NCI-H2196 treated with DMSO at 0.1 percent for 48 hours (cell line): ENCODE measurements around the gene GMPPA.
A peak's percentile ranks its signal among the peaks of the same experiment; 100 is the strongest.

Experiments
- DNase-seq: peaks from one replicate; lab custom pipeline; 2025; ENCODE audit not compliant: unreplicated experiment; lab: John Stamatoyannopoulos, UW

GMPPA gene

GRCh38 chr2:219467736-219468075 is 31.0 kb upstream of the GMPPA start:
- peak; percentile 50 for DNase-seq

GRCh38 chr2:219468410-219469185 is 30.1 kb upstream of the GMPPA start:
- no peak for DNase-seq

GRCh38 chr2:219469186-219469724 is 29.4 kb upstream of the GMPPA start:
- DNase-seq = no peak

GRCh38 chr2:219470429-219470828 is 28.3 kb upstream of the GMPPA start:
- DNase-seq = no peak

- no peak for DNase-seq
Measured at GRCh38 chr2:219471476-219472371, 27.0 kb upstream of the GMPPA start.

GRCh38 chr2:219472629-219473187 is 26.0 kb upstream of the GMPPA start:
- no peak for DNase-seq

GRCh38 chr2:219473511-219473910 is 25.2 kb upstream of the GMPPA start:
- DNase-seq = no peak

GRCh38 chr2:219474285-219475060 is 24.2 kb upstream of the GMPPA start:
- no peak for DNase-seq

- DNase-seq = no peak
Measured at GRCh38 chr2:219475278-219475677, 23.4 kb upstream of the GMPPA start.

- DNase-seq = no peak
Measured at GRCh38 chr2:219475697-219476651, 22.7 kb upstream of the GMPPA start.

GRCh38 chr2:219476652-219477151 is 22.0 kb upstream of the GMPPA start:
- DNase-seq = no peak

- no peak for DNase-seq
Measured at GRCh38 chr2:219477179-219477578, 21.5 kb upstream of the GMPPA start.

- DNase-seq = no peak
Measured at GRCh38 chr2:219477815-219478214, 20.9 kb upstream of the GMPPA start.

GRCh38 chr2:219478916-219479315 is 19.8 kb upstream of the GMPPA start:
- DNase-seq = no peak

- no peak for DNase-seq
Measured at GRCh38 chr2:219480004-219480403, 18.7 kb upstream of the GMPPA start.

- DNase-seq = no peak
Measured at GRCh38 chr2:219482674-219483405, 15.9 kb upstream of the GMPPA start.

- no peak for DNase-seq
Measured at GRCh38 chr2:219483451-219484342, 15.0 kb upstream of the GMPPA start.
